Liver (tissue), 9 donors: ENCODE data around the gene TPM4. TPM values are rescaled to one million over a fixed set of nuclear protein-coding genes. Genes with fewer than 3 reads are reported as not detected.

Experiments used
- DNase-seq: peaks from one replicate; pipeline ENCODE4 v3.0.0-alpha.2; 2017; ENCODE audit warnings: low spot score
- H3K27ac ChIP-seq, 2 donors: one replicate each; pipeline ENCODE4 v1.7.0; 2013; ENCODE audit warnings: inconsistent platforms in 2 of 2, low read length in 2 of 2, control low read depth in 1 of 2, low read depth in 1 of 2, mild to moderate bottlenecking in 1 of 2
- H3K27me3 ChIP-seq, 4 donors: one replicate each; pipeline versions ENCODE4 v1.6.1 to v1.7.0; 2013; ENCODE audit warnings: low read length in 3 of 4, inconsistent platforms in 1 of 4, mild to moderate bottlenecking in 1 of 4, moderate library complexity in 1 of 4; ENCODE audit not compliant: control insufficient read depth in 4 of 4, insufficient read depth in 4 of 4
- H3K36me3 ChIP-seq, 4 donors: one replicate each; pipeline versions ENCODE4 v1.6.1 to v1.7.0; 2013; ENCODE audit warnings: low read length in 3 of 4, mild to moderate bottlenecking in 3 of 4, low read depth in 1 of 4, moderate library complexity in 1 of 4; ENCODE audit not compliant: control insufficient read depth in 4 of 4, insufficient read depth in 3 of 4
- H3K4me1 ChIP-seq, 4 donors: one replicate each; pipeline versions ENCODE4 v1.6.1 to v1.7.0; 2013; ENCODE audit warnings: low read length in 3 of 4, mild to moderate bottlenecking in 3 of 4, moderate library complexity in 1 of 4; ENCODE audit not compliant: control insufficient read depth in 4 of 4, insufficient read depth in 4 of 4
- H3K4me3 ChIP-seq, 3 donors: one replicate each; pipeline versions ENCODE4 v1.6.1 to v1.7.0; 2013; ENCODE audit warnings: low read length in 3 of 3, control low read depth in 1 of 3, low read depth in 1 of 3, mild to moderate bottlenecking in 1 of 3
- H3K9ac ChIP-seq, 2 donors: one replicate each; pipeline ENCODE4 v1.7.0; 2013; ENCODE audit warnings: low read length in 2 of 2, mild to moderate bottlenecking in 2 of 2, moderate library complexity in 2 of 2, control low read depth in 1 of 2, low read depth in 1 of 2
- H3K9me3 ChIP-seq, 4 donors: one replicate each; pipeline versions ENCODE4 v1.6.1 to v1.7.0; 2013; ENCODE audit warnings: low read length in 3 of 4; ENCODE audit not compliant: control insufficient read depth in 4 of 4
- EGR1 ChIP-seq, 2 donors: IDR thresholded peaks; 2 replicates each; pipeline ENCODE4 v1.6.1; 2016 to 2018; ENCODE audit warnings: antibody characterized with exemption in 2 of 2, low read depth in 2 of 2
- FOXA1 ChIP-seq: IDR thresholded peaks from 2 replicates; pipeline ENCODE4 v1.6.1; 2016; ENCODE audit warnings: antibody characterized with exemption
- GABPA ChIP-seq, 2 donors: IDR thresholded peaks in 1 of 2; conservative IDR thresholded peaks in 1 of 2; 2 replicates each; pipeline ENCODE4 v1.6.1; 2016; ENCODE audit warnings: antibody characterized with exemption in 2 of 2, mild to moderate bottlenecking in 1 of 2, moderate library complexity in 1 of 2
- HNF4A ChIP-seq, 2 donors: conservative IDR thresholded peaks; 2 replicates each; pipeline ENCODE4 v1.6.1; 2016; ENCODE audit warnings: antibody characterized with exemption in 2 of 2, mild to moderate bottlenecking in 2 of 2
- HNF4G ChIP-seq: IDR thresholded peaks from 2 replicates; pipeline ENCODE4 v1.6.1; 2016; ENCODE audit warnings: antibody characterized with exemption
- JUND ChIP-seq, 2 donors: IDR thresholded peaks; 2 replicates each; pipeline ENCODE4 v1.6.1; 2016; ENCODE audit warnings: antibody characterized with exemption in 2 of 2
- NR2F2 ChIP-seq: IDR thresholded peaks from 2 replicates; pipeline ENCODE4 v1.6.1; 2016; ENCODE audit warnings: antibody characterized with exemption
- SP1 ChIP-seq: IDR thresholded peaks from 2 replicates; pipeline ENCODE4 v1.6.1; 2018; ENCODE audit warnings: antibody characterized with exemption, mild to moderate bottlenecking
- TAF1 ChIP-seq: conservative IDR thresholded peaks from 2 replicates; pipeline ENCODE4 v1.6.1; 2016; ENCODE audit warnings: antibody characterized with exemption, mild to moderate bottlenecking
- YY1 ChIP-seq: IDR thresholded peaks from 2 replicates; pipeline ENCODE4 v1.6.1; 2016; ENCODE audit warnings: antibody characterized with exemption, mild to moderate bottlenecking
- WGBS: extraction: QIAGEN DNeasy Blood & Tissue Kit; methylation state at CpG from one replicate; pipeline ENCODE4 v1.1.7; 2013; 5-methylcytosine and 5-hydroxymethylcytosine counted together
- polyA plus RNA-seq, 2 donors: library from polyadenylated mRNA; stranded (reverse) in 1 of 2; unstranded in 1 of 2; fragments of 200-250 nt in 1 of 2; fragments of >200 nt in 1 of 2; fragmentation: Nextera tagmentation in 1 of 2; extraction: Ambion mirVana in 1 of 2; gene quantifications; one replicate each; pipeline versions ENCODE4 v1.2.1 to v1.2.3, GENCODE V29; 2013 to 2015
- total RNA-seq, 2 donors: library from RNA; depleted of rRNA; stranded (reverse); fragments of >200 nt; gene quantifications; one replicate each; pipeline ENCODE4 v1.2.3, GENCODE V29; 2014
- TF ChIP-seq, protein P1 (sequence below): IDR thresholded peaks from 2 replicates; pipeline ENCODE4 v1.6.1; 2016; ENCODE audit warnings: antibody characterized with exemption, mild to moderate bottlenecking
- TF ChIP-seq, protein P2 (sequence below): IDR thresholded peaks from 2 replicates; pipeline ENCODE4 v1.6.1; 2016; ENCODE audit warnings: antibody characterized with exemption
- TF ChIP-seq, protein P3 (sequence below): IDR thresholded peaks from 2 replicates; pipeline ENCODE4 v1.6.1; 2016; ENCODE audit warnings: antibody characterized with exemption
- TF ChIP-seq, protein P4 (sequence below): fragments of 150-350 bp; IDR thresholded peaks from 2 replicates; pipeline ENCODE4 v1.5.1; 2017; ENCODE audit warnings: improper control_type of control experiment, low read depth, low read length; ENCODE audit not compliant: missing input control
- donor health status: healthy.
- donor health status: healthy.
- donor health status: healthy.
- donor health status: healthy.
- donor health status: healthy.

The TPM4 gene
- total and polyA plus RNA-seq, 4 donors: 19.8 to 59.9 (median 43.4) TPM

DNA sequence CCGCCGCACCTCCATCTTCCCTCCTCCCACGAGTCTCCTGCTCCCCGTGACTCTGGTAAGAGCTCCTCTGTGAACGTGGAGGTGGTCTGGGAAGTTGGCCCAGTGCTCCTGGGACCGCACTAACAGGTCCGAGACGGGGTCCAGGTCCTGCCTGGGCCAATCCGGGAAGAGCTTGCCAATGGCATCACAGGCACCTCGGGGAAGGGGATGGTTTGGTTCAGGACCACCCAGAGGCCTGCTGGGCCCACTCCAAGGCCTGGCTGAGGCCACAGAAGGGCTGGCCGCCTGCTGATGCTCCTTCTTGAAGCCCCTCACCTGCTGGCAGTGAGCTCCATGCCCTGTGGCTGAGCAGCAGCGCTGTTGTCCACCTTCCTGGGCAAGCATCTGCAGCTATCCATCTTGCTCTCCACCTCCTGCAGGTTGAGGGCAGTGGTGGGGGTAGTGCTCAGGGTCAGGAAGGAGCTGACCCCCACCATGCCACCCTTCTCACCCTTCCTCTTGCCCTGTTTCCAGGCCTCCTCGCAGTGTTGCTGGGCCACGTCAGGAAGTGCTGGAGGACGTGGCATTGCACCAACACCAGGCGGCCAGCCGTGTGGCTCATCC is 41.2 kb upstream of the TPM4 start (continued):
- TF ChIP-seq, protein P1, sequence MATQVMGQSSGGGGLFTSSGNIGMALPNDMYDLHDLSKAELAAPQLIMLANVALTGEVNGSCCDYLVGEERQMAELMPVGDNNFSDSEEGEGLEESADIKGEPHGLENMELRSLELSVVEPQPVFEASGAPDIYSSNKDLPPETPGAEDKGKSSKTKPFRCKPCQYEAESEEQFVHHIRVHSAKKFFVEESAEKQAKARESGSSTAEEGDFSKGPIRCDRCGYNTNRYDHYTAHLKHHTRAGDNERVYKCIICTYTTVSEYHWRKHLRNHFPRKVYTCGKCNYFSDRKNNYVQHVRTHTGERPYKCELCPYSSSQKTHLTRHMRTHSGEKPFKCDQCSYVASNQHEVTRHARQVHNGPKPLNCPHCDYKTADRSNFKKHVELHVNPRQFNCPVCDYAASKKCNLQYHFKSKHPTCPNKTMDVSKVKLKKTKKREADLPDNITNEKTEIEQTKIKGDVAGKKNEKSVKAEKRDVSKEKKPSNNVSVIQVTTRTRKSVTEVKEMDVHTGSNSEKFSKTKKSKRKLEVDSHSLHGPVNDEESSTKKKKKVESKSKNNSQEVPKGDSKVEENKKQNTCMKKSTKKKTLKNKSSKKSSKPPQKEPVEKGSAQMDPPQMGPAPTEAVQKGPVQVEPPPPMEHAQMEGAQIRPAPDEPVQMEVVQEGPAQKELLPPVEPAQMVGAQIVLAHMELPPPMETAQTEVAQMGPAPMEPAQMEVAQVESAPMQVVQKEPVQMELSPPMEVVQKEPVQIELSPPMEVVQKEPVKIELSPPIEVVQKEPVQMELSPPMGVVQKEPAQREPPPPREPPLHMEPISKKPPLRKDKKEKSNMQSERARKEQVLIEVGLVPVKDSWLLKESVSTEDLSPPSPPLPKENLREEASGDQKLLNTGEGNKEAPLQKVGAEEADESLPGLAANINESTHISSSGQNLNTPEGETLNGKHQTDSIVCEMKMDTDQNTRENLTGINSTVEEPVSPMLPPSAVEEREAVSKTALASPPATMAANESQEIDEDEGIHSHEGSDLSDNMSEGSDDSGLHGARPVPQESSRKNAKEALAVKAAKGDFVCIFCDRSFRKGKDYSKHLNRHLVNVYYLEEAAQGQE: no peak
- no peak for TF ChIP-seq NR2F2

DNA sequence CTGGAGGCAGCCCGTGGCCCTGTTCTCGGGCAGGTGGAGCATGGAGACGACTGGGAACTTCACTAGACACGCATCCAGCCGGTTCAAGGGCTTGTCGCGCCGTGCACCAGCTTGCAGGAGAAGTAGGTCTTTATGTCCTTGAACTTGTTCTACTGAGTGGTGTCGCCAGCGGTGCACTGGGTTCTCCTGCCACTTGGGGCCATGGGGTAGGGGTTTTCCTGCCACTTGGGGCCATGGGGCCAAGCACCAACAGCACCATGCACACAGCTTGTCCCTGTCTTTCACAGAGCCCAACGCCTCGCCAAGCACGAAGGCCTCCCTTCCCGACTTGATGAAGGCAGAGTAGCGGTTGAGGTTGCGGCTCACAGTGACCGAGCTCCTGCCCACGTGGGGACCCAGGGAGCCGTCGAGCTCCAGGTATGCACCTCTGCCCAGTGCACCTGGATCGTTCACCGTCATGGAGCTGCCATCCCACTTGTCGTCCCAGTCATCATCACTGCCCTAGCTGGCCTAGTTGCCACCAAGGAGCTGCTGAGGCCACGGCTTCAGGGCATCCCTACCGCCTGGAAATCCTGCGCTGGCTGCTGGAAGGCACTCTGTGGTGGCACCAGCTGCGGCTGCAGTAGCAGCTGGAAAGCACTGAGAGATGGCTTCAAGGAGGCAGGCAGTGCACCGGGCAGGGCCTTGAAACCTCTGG is 40.5 kb upstream of the TPM4 start:
- H3K9me3 ChIP-seq: no peaks in the 10 kb centered on the region
- TF ChIP-seq, protein P1: no peak
- TF ChIP-seq, protein P2, sequence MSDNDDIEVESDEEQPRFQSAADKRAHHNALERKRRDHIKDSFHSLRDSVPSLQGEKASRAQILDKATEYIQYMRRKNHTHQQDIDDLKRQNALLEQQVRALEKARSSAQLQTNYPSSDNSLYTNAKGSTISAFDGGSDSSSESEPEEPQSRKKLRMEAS: no peak
- no peak for TF ChIP-seq YY1
- no peak for TF ChIP-seq JUND (IDR thresholded peaks at IDR 0.05)
- TF ChIP-seq TAF1: no peak
- no peak for TF ChIP-seq FOXA1
- no peak for TF ChIP-seq NR2F2
- TF ChIP-seq, protein P3, sequence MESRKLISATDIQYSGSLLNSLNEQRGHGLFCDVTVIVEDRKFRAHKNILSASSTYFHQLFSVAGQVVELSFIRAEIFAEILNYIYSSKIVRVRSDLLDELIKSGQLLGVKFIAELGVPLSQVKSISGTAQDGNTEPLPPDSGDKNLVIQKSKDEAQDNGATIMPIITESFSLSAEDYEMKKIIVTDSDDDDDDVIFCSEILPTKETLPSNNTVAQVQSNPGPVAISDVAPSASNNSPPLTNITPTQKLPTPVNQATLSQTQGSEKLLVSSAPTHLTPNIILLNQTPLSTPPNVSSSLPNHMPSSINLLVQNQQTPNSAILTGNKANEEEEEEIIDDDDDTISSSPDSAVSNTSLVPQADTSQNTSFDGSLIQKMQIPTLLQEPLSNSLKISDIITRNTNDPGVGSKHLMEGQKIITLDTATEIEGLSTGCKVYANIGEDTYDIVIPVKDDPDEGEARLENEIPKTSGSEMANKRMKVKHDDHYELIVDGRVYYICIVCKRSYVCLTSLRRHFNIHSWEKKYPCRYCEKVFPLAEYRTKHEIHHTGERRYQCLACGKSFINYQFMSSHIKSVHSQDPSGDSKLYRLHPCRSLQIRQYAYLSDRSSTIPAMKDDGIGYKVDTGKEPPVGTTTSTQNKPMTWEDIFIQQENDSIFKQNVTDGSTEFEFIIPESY: no peak
- no peak for TF ChIP-seq HNF4G
- no peak for TF ChIP-seq SP1
- no peak for TF ChIP-seq HNF4A (conservative IDR thresholded peaks at IDR 0.05)
- TF ChIP-seq, protein P4, sequence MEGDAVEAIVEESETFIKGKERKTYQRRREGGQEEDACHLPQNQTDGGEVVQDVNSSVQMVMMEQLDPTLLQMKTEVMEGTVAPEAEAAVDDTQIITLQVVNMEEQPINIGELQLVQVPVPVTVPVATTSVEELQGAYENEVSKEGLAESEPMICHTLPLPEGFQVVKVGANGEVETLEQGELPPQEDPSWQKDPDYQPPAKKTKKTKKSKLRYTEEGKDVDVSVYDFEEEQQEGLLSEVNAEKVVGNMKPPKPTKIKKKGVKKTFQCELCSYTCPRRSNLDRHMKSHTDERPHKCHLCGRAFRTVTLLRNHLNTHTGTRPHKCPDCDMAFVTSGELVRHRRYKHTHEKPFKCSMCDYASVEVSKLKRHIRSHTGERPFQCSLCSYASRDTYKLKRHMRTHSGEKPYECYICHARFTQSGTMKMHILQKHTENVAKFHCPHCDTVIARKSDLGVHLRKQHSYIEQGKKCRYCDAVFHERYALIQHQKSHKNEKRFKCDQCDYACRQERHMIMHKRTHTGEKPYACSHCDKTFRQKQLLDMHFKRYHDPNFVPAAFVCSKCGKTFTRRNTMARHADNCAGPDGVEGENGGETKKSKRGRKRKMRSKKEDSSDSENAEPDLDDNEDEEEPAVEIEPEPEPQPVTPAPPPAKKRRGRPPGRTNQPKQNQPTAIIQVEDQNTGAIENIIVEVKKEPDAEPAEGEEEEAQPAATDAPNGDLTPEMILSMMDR: no peak
- TF ChIP-seq EGR1 (IDR thresholded peaks at IDR 0.05; ENCODE audit: low read depth in 2 of 2): no peak
- TF ChIP-seq GABPA (IDR thresholded peaks at IDR 0.05 in 1 of 2, conservative IDR thresholded peaks at IDR 0.05 in 1 of 2): no peak
- WGBS: 87% methylated on average over 28 of the region's 28 CpGs
- no peaks in the 10 kb centered on the region for H3K4me1 ChIP-seq
- no peaks in the 10 kb centered on the region for H3K27me3 ChIP-seq
- no peak overlapping the region for H3K9ac ChIP-seq
- H3K36me3 ChIP-seq: no peaks in the 10 kb centered on the region
- no peak for DNase-seq
- no peak overlapping the region for H3K27ac ChIP-seq
- H3K4me3 ChIP-seq: no peak overlapping the region
